HS-5 (cell line): Measurements from ENCODE around the gene SP5.
A peak's percentile ranks its signal among the peaks of the same experiment; 100 is the strongest.
"Not testable (repeated sequence)": the region's sequence is repeated elsewhere in the genome, so short reads cannot be mapped to it uniquely, and the experiment has no call there.

Experiments used
- DNase-seq: peaks from one replicate; pipeline ENCODE4 v3.0.0-alpha.2; 2012; ENCODE audit warnings: low read depth

SP5 gene

DNA sequence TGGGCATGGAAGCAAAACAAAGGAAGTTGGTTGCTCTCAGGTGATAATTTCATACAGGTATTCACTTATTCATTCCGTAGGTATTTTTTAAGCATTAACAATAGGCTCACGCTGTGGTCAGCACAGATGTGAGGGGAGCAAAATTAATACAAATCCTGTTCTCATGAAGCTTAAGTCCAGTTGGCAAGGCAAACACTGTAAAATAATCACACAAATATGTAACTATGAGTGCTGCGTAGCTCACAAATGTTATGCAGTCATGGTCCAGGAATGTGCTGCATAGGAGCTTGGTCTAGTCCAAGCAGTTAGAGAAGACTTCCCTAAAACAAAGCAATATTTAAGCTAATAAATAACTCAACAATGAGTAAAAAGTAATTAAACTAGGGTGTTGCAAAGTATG lies 23.9 kb downstream of the SP5 start:
- peak; percentile 94 for DNase-seq

DNA sequence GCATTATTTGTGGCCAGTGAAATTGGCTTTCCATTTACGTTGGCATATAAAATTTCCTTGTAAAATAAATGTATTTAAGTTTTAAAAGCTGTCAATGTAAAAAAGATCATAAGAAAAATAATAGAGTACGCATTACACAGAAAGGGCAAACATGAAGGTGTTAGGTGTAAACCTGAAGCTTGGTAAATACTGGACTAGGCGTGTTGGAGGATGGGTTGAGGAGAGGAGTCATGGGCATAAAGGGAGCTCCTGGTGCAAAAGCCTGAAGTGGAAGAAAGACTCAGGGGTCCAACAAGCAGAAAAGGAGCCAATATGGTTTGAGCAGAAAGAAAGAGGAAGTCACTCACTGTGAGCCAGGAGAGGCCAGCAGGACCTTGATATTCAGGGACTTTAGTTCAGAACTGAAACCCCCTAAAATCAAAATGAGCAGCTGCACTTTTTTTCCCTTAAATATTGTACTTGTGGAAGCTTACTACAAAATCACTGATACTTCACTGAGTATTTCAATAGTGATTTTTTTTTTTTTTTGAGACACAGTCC lies 24.4 kb downstream of the SP5 start:
- no peak for DNase-seq

- no peak for DNase-seq
These were observed 25.5 kb downstream of the SP5 start for GRCh38 chr2:170740660-170741059.

GRCh38 chr2:170742000-170742399 lies 26.9 kb downstream of the SP5 start:
- no peak for DNase-seq

- no peak for DNase-seq
These were observed 27.9 kb downstream of the SP5 start for GRCh38 chr2:170742896-170743529.

GRCh38 chr2:170743530-170744239 lies 28.5 kb downstream of the SP5 start:
- no peak for DNase-seq

GRCh38 chr2:170744248-170745002 lies 29.3 kb downstream of the SP5 start:
- peak; percentile 70 for DNase-seq

DNA sequence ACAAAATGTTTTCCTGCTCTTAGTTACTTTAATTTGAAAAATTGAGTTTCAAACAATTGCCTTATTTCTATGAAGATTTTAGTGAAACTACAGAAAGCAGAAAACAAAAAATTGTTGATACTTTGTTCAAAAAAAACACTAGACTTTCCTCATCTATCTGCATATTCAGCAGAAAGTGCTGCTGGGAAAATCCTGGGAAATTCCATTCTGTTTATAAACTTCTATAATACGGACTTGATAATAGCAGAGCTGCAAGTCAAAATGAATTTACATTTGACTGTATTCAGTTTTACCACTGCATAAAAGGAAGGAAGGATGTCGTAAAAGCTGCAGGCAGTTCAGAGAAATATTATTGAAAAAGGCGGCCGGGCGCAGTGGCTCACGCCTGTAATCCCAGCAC lies 30.2 kb downstream of the SP5 start:
- no peak for DNase-seq

- peak; percentile 61 for DNase-seq
These were observed 32.8 kb downstream of the SP5 start for GRCh38 chr2:170747921-170748320.

GRCh38 chr2:170751555-170751954 lies 36.4 kb downstream of the SP5 start:
- DNase-seq: not testable (repeated sequence)

- no peak for DNase-seq
These were observed 46.4 kb downstream of the SP5 start for GRCh38 chr2:170761572-170761971.

DNA sequence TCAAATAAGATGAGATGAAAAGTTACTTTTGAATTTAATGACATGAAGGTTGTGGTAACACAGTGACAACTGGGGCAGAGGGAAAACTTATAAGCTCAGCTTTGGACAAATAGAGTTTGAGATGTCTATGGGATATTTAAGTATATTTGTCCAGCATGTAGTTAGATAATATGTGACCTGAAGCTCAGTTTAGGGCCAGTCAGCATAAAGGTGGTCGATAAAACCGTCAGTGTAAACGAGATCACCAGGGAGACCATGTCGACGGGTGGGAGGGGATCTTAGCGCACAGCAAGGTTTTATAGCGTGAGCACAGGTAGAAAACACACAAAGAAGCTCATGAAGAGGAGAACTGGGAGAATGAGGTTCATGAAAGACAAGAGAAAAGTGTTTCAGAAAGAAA lies 47.6 kb downstream of the SP5 start:
- DNase-seq: no peak

DNA sequence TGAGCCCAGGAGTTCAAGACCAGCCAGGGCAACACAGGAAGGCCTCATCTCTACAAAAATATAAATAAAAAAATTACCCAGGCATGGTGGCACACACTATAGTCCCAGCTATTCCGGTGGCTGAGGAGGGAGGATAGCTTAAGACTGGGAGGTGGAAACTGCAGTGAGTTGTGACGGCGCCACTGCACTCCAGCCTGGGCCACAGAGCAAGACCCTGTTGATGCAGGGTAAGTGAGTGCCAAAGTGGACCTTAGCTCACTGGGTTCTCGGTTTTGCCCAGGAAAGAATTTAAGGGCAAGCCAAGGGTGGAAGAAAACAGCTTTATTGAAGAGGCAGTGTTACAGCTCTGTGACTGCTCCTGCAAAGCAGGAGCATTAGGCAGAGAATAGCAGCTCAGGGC lies 48.1 kb downstream of the SP5 start:
- DNase-seq: no peak

GRCh38 chr2:170764880-170765261 lies 49.7 kb downstream of the SP5 start:
- DNase-seq: no peak

DNA sequence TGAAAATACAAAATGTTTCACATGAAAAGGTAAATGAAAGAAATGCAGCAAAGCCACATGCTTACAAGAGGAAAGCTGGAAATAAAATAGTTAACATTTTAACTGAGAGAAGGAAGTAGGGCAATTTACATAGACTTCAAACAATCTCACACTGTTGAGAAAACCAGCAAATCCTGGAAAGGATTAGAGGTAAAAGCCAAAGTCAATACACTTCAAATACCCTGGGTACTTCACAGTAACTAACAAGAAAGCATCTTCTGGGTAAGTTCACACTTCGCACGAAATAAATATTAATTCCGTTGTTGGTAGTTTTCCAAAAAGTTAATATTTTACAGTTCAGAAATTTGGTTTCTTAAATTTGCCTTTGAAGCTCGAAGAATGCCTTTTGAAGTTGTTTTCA lies 51.6 kb downstream of the SP5 start:
- no peak for DNase-seq
